Measurements from ENCODE around the gene ADAMTS12. TPM values are rescaled to one million over a fixed set of nuclear protein-coding genes. Genes with fewer than 3 reads are reported as not detected.

ADAMTS12 gene
- total and polyA plus RNA-seq, 4 donors = 0.49 to 6.4 (median 2.3) TPM

DNA sequence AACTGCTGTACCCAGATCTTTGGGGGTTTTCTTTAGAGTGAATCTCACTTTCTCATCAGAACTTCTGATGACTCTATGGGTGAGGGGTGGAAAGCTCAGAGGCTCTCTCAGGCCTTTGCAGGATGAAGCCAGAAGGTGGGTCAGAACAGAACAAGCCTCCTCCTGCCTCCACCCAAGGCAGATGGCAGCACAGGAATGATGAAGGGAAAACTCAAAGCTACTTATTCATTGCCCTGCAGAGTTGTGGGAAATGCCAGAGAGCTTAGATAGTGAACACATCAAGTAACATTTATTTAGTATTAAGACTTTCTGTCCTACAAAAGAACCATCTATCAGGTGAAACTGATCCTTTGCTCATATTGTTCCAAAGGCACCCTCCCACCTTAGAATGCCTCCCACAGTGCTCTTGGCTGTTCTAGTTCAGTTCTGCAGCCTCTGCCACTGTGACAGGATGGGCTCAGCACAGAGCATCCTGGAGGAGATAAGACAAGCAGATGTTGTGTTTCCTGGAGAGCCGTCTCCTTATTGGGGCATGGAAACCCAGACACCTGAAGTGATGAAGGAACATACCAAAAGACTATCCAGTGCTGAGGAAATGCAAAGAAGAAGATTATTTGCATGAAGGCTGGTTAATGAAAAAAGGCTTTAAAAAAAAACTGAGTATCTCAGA, 146.6 kb downstream of the ADAMTS12 start:
- H3K27ac ChIP-seq (ENCODE audit: low read depth in 1 of 2, low read length in 2 of 2) = no peak overlapping the region
- H3K9me3 ChIP-seq (ENCODE audit: control insufficient read depth in 4 of 4, low read length in 3 of 4) = no peaks in the 10 kb centered on the region
- no peaks in the 10 kb centered on the region for H3K36me3 ChIP-seq (ENCODE audit: control insufficient read depth in 4 of 4, insufficient read depth in 3 of 4, low read depth in 1 of 4, low read length in 3 of 4)
- DNase-seq (ENCODE audit: low spot score) = no peak
- WGBS = 83% methylated on average over 1 of the region's 1 CpG
- H3K4me3 ChIP-seq (ENCODE audit: low read depth in 1 of 3, low read length in 3 of 3) = no peak overlapping the region
- TF ChIP-seq, protein P1, sequence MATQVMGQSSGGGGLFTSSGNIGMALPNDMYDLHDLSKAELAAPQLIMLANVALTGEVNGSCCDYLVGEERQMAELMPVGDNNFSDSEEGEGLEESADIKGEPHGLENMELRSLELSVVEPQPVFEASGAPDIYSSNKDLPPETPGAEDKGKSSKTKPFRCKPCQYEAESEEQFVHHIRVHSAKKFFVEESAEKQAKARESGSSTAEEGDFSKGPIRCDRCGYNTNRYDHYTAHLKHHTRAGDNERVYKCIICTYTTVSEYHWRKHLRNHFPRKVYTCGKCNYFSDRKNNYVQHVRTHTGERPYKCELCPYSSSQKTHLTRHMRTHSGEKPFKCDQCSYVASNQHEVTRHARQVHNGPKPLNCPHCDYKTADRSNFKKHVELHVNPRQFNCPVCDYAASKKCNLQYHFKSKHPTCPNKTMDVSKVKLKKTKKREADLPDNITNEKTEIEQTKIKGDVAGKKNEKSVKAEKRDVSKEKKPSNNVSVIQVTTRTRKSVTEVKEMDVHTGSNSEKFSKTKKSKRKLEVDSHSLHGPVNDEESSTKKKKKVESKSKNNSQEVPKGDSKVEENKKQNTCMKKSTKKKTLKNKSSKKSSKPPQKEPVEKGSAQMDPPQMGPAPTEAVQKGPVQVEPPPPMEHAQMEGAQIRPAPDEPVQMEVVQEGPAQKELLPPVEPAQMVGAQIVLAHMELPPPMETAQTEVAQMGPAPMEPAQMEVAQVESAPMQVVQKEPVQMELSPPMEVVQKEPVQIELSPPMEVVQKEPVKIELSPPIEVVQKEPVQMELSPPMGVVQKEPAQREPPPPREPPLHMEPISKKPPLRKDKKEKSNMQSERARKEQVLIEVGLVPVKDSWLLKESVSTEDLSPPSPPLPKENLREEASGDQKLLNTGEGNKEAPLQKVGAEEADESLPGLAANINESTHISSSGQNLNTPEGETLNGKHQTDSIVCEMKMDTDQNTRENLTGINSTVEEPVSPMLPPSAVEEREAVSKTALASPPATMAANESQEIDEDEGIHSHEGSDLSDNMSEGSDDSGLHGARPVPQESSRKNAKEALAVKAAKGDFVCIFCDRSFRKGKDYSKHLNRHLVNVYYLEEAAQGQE (IDR thresholded peaks at IDR 0.05) = no peak
- no peak for TF ChIP-seq FOXA2 (IDR thresholded peaks at IDR 0.05)
- TF ChIP-seq EGR1 (IDR thresholded peaks at IDR 0.05; ENCODE audit: low read depth in 2 of 2) = no peak
- TF ChIP-seq FOXA1 (IDR thresholded peaks at IDR 0.05) = no peak
- no peak for TF ChIP-seq ATF3 (IDR thresholded peaks at IDR 0.05)
- TF ChIP-seq HNF4A (conservative IDR thresholded peaks at IDR 0.05) = no peak
- TF ChIP-seq TAF1 (conservative IDR thresholded peaks at IDR 0.05) = no peak
- no peak for TF ChIP-seq NR2F2 (IDR thresholded peaks at IDR 0.05)
- H3K4me1 ChIP-seq (ENCODE audit: control insufficient read depth in 4 of 4, insufficient read depth in 4 of 4, low read length in 3 of 4) = no peaks in the 10 kb centered on the region
- H3K27me3 ChIP-seq (ENCODE audit: control insufficient read depth in 4 of 4, insufficient read depth in 4 of 4, low read length in 3 of 4) = no peaks in the 10 kb centered on the region
- no peak overlapping the region for H3K9ac ChIP-seq (ENCODE audit: low read depth in 1 of 2, low read length in 2 of 2)

DNA sequence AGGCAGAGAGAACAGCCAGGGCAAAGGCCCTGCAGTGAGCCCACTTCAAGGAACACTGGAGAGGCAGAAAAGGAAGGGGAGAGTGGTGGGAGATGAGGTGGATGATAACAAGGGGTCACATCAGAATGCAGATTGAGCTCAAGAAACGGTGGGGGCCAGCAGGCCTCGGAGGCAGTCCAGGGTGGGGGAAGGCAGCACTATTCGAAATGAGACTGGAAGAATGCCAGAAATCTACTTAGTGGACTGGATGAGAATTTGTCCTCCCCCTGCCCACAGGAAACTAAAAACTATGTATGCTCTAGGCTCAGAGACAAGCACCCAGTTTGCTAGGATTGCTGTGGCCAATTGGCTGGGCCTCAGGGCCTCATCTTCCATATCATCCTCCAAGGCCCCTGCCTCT, 148.7 kb downstream of the ADAMTS12 start:
- H3K27me3 ChIP-seq (ENCODE audit: control insufficient read depth in 4 of 4, insufficient read depth in 4 of 4, low read length in 3 of 4) = no peaks in the 10 kb centered on the region
- no peak for DNase-seq (ENCODE audit: low spot score)
- H3K4me1 ChIP-seq (ENCODE audit: control insufficient read depth in 4 of 4, insufficient read depth in 4 of 4, low read length in 3 of 4) = peaks cover 2 to 8% (median 6%) of the 10 kb centered on the region in 4 donors
- no peaks in the 10 kb centered on the region for H3K36me3 ChIP-seq (ENCODE audit: control insufficient read depth in 4 of 4, insufficient read depth in 3 of 4, low read depth in 1 of 4, low read length in 3 of 4)
- no peaks in the 10 kb centered on the region for H3K9me3 ChIP-seq (ENCODE audit: control insufficient read depth in 4 of 4, low read length in 3 of 4)
- WGBS = 69% methylated on average over 3 of the region's 3 CpGs
- TF ChIP-seq TAF1 (conservative IDR thresholded peaks at IDR 0.05) (no peak), SP1 (IDR thresholded peaks at IDR 0.05) (no peak), FOXA1 (IDR thresholded peaks at IDR 0.05) (no peak), EGR1 (IDR thresholded peaks at IDR 0.05; ENCODE audit: low read depth in 2 of 2) (no peak), FOXA2 (IDR thresholded peaks at IDR 0.05) (no peak), ATF3 (IDR thresholded peaks at IDR 0.05) (no peak), JUND (IDR thresholded peaks at IDR 0.05) (no peak), HNF4G (IDR thresholded peaks at IDR 0.05) (no peak), ZBTB33 (IDR thresholded peaks at IDR 0.05) (no peak), HNF4A (conservative IDR thresholded peaks at IDR 0.05) (no peak)
- TF ChIP-seq, protein P1 (IDR thresholded peaks at IDR 0.05) = no peak
- no peak overlapping the region for H3K27ac ChIP-seq (ENCODE audit: low read depth in 1 of 2, low read length in 2 of 2)
- no peak overlapping the region for H3K9ac ChIP-seq (ENCODE audit: low read depth in 1 of 2, low read length in 2 of 2)
- H3K4me3 ChIP-seq (ENCODE audit: low read depth in 1 of 3, low read length in 3 of 3) = no peak overlapping the region

All from liver (tissue), 9 donors.